HG02623 (cell line): ENCODE data around the gene GPC1.
"Not testable (repeated sequence)": the region's sequence is repeated elsewhere in the genome, so short reads cannot be mapped to it uniquely, and the experiment has no call there.

Source experiments
- ATAC-seq: cut with Tn5 transposase; IDR thresholded peaks from one replicate; pipeline ENCODE4 v1.9.1; 2021; ENCODE audit warnings: moderate library complexity; ENCODE audit not compliant: unreplicated experiment

GPC1 gene, protein sequence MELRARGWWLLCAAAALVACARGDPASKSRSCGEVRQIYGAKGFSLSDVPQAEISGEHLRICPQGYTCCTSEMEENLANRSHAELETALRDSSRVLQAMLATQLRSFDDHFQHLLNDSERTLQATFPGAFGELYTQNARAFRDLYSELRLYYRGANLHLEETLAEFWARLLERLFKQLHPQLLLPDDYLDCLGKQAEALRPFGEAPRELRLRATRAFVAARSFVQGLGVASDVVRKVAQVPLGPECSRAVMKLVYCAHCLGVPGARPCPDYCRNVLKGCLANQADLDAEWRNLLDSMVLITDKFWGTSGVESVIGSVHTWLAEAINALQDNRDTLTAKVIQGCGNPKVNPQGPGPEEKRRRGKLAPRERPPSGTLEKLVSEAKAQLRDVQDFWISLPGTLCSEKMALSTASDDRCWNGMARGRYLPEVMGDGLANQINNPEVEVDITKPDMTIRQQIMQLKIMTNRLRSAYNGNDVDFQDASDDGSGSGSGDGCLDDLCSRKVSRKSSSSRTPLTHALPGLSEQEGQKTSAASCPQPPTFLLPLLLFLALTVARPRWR

DNA sequence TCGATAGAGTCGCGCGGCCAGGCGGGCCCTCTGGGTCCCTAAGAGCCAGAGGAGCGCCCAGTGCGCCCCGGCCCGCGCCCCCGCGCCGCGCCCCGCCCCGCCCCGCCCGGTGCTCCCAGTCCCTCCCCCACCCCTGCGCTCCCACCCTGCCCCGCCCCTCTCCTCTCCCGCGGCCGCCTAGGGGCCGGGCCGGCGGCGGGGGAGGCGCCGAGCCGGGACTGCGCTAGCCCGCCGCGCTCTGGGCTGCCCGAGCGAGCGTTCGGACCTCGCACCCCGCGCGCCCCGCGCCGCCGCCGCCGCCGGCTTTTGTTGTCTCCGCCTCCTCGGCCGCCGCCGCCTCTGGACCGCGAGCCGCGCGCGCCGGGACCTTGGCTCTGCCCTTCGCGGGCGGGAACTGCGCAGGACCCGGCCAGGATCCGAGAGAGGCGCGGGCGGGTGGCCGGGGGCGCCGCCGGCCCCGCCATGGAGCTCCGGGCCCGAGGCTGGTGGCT is at the start of gene GPC1:
TSS of gene GPC1 (plus strand) at position 207 of the 491 bp plus-strand sequence. CDS start at position 463, 256 bp downstream.
- ATAC-seq = peak; percentile 36

DNA sequence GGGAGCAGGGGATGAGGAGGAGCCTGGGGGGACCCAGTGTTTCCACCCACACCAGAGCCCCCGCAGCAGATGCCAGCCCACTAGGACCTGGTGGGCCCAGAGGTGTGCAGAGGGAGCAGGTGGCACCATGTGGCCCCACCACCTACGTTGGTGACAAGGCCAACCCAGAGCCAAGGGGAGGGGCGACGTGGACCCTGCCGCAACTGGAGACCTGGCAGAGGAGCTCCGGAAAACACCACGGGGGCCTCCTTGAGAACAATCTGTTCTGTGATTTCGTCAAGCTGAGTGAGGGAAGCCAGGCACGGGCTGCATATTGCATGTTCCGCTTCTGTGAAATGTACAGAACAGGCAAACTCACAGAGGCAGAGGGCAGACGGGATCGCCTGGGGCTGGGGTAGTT is 49.1 kb upstream of the GPC1 start:
- ATAC-seq = no peak

DNA sequence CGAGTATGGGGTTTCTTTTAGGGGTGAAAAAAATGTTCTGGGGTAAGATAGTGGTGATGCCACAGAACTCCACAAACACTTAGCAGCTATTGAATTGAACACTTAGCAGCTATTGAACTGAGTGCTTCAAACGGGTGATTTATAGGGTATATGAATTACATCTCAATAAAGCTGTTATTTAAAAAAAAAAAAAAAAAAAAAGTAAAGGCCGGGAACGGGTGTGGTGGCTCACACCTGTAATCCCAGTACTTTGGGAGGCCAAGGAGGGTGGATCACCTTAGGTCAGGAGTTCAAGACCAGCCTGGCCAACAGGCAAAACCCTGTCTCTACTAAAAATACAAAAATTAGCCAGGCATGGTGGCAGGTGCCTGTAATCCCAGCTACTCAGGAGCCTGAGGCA is 48.7 kb upstream of the GPC1 start:
- ATAC-seq = not testable (repeated sequence)

DNA sequence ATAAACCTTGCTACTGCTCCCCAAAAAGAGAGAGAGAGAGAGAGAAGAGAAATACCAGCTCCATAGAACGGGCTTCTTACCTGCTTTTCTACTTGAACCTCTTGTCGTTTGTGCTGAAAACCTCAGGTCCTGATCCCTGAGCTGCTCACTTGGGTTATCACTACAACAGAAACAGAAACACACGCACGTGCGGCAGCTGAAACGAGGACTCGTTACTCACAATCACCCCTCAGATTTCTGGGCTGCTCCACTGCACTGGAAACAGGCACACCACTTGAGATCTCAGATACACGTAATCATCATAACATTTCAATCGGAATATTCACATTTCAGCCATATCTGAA is 48.2 kb upstream of the GPC1 start:
- ATAC-seq = no peak

DNA sequence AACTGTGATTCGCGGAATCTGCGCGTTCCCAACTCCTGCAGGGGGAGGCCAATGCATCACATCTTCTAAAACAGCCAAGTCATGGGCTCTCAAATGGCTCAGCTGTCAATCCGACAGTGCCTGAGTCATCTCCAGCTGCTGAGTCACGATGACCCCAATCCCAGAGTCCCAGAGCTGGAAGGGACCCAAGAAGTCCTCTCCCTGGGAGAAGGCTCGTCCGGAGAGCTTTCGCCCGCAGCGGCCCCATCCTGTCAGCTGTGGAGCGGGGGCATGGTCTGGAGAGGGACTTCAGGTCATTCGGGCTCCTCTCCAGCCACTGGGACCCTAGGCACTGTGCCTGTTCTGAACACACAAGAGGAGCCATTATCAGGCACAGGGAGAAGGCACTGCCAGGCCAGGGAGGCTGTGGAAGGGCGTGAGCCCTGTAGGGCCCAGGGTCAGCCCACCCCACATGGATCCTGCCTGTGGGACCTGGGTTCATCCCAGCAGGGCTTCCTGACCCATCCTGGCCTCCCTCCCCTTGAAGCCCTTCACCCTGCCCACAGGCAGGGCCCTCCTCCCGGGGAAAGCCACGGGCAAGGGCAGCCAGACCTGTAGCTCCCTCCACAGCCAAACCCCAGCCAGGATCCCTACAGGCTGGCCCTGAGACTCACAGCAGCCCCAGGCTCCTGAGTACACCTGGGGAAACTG is 47.6 kb upstream of the GPC1 start:
- no peak for ATAC-seq

DNA sequence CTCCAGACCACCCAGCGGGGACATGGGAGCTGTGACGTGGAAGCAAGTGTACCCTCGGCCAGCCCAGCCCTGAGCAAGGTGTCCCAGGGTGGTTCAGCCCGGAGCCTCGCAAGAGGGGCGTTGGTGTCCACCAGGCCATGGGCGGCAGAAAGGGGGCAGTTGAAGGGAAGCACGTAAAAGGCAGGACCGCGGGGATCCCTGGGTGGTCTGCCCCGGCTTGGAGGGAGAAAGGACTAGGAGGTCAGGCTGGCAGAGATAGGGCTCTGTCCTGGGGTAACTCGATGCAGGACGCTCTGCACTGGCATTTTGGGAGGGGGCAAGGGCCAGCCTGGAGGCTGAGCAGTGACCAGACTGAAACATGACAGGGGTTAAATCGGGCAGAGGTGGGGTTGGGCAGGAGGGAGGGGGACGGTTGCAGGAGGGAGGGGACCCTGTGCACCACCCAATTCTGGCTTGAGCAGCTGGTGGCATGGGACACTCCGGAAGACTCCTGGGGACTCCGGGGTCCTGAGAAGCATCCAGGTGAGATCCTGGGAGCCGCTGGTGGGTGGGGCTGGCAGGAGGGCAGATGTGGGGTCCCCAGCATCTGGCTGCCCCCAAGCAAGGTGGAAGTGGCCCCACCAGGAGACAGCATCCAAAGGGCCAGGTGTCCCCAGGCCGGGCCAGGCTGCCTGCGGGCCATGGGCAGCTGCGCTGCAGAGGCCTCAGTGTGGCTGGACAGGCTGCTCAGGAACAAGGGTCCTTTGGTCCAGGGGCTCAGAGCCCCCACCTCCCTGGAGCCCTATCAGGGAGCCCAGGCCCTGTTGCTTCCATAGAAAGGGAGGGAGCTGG is 46.8 kb upstream of the GPC1 start:
- ATAC-seq = no peak

DNA sequence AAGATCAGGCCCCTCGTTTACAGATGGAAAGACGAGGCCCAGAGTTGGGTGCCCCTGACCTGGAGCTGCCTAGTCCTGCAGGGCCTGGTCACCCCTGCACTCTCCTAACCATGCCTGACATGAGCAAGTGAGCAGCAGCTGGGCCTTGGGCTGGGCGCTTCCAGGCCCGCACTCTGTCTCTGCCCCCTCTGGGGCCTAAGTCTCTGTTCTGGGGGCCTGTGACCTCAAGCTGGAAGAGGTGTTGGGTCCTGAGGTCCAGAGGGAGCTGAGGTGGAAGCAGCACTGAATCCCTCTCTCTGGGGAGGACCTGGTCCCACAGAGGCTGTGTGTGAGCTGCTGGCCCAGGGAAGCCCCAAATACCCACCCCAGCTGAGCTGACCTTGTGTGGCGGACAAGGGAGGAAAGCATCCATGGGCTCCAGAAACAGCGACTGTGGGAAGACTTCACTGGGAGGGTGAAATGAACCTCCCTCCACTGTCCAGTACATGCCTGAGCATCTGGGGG is 46.1 kb upstream of the GPC1 start:
- no peak for ATAC-seq

DNA sequence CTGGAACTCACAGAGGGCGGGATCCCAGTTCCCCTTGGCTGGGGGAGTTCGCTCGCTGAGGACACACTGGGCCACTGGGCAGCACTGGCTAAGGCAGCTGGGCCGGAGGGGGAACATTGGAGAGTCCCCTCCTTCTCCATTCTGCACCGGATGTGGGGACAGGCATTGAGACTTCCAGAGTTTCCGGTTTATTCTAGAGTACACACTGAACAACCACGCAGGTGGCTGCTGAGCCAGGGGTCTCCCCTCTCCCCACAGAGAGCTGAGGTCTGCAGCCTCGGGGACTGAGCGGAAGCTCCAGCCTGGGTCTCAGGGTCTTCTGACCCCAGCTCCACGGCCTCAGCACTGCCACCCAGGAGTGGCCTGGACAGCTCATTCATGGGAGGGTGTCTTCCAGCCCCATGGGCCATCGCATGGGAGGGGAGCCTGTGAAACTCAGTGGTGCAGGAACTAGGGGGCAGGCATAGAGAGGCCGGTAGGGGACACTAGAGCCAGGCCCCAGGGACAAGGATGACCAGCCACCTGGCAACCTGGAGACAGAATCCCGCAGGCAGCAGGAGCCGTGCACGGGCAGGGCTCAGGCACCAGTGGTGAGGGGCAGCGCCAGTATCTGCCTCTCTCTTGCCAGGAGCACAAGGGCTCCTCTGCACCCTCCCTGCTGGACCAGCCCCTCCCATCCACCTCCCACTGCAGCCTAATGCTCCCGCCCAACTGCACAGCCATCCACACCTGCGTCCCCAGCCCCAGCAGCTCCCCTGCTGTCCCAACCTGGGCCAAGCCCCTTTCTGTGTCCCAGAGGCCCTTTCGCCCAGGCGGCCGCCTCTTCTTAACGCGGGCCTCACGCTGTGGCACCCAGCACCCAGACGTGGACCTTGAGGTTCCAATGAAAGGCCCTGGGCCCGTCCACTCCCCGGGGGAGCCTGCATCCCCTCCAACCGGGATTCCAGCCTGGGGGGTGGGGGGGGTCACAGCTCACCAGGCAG is 45.1 kb upstream of the GPC1 start:
- ATAC-seq = no peak

DNA sequence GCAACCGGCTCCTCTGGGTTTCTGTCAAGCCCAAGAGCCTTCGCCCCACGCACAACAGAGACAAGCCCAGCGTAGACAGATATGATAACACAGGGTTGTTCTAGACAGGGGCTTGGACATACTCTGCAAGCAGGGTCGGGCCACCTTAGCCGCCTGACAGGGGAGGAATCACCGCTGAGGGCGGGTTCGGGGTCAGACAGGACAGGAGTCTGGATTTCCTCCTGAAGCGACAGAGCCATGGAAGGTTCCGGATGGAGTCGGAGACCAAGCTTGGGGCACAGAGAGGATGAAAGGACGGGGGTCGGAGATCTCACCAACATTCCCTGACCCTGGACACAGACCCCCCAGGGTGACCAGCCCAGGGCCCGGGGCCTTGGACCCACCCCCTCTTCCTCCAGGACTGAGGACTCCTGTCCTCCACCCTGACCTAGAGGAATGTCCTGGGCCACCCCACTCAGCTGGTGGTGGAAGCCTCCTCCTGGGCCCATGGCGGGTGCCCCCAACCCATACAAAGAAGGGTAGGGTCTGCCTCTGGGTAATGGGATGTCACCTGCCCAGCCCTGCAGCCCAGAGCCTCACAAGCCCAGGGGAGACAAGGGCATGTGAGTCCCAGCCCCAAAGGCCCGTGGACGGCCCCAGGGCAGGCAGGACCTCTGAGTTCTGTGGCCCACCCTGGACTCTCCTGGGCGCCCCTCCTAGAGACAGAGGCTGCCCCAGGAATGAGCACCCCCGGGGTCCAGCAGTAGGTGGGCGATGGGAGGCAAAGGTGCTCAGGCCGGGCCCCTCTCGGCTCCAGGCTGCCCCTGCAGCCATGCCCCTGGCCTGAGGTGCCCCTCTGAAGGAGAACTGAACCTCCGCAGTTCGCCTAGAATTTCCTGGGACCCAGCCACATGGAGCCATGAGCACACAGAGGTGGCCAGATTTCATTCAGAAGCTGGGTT is 44.1 kb upstream of the GPC1 start:
- ATAC-seq = no peak

DNA sequence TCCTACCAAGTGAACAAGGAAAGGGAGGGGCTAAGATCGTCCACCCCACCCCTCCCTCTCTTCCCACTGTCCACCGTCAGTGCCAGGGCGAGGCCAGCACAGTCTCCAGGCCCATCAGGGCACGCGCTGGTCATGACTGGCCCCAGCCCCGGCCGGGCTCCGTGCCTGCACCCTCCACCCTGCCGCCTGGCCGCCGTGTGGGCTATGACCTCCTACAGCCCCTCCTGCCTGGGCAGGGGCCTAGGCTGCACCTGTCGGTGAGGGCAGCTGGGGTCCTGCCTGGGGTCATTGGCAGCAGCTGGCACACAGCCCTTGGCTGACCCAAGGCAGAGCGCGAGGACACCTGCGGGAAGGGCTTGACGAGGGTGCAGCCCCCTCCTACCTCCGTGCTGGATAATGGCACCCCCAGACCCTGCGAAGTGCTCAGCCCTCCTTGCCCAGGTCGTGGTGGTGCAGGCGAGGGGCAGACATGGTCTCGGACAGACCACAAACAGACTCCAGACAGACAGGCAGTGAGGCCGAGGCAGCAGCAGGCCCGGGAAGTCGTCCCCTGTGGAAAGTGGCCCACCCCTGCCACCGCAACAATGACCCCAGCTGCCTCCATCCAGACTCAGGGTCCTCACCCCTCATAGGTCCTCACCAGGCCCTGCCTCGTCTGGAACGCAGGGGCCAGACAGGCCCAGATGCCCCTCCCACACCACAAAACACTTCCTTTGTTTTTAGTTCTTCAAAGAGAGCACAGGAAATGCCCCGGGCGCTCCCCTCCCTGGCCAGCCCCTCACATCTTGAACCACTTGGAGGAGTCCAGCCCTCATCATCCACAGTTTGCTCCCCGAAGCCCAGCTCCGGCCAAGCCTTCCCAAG is 43.1 kb upstream of the GPC1 start:
- no peak for ATAC-seq

DNA sequence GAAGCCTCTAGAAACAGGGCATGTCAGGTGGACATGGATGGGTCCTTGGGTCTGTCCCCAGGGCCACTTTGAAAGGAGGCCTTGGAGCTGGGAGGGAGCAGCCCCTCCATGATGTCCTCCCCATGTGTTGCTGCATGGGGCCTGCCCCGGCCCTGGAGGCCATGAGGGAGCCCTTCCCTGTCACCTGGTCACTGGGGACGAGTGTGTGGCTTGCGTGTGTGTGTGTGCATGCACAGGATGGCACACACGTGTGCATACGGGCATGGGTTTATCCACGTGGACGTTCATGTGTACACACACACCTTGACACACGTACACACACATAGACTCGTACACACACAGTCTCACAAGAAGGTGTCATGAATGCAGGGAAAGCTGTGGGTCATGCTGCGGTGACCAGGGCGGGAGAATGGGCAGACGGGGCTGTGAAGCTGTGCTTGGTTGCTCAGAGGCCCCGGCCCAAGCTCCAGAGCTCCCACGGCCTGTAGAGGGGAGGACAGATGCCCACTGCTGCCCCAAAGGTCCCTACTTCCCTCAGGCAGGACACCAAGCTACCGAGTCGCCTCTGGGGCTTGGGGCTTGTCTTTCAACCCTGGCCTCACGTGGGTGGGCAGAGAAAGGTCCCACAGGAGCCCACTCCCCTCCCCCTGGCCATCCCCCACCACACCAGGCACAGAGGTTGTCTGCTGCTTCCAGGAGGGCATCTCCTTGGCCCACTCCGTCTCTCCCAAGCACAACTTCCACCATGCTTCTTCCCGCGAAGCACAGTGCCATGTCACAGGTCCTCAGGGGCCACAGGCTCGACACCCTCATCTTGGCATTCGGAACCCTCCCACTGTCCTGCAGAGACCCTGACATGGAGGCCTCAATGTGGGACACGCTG is 42.3 kb upstream of the GPC1 start:
- ATAC-seq = no peak

DNA sequence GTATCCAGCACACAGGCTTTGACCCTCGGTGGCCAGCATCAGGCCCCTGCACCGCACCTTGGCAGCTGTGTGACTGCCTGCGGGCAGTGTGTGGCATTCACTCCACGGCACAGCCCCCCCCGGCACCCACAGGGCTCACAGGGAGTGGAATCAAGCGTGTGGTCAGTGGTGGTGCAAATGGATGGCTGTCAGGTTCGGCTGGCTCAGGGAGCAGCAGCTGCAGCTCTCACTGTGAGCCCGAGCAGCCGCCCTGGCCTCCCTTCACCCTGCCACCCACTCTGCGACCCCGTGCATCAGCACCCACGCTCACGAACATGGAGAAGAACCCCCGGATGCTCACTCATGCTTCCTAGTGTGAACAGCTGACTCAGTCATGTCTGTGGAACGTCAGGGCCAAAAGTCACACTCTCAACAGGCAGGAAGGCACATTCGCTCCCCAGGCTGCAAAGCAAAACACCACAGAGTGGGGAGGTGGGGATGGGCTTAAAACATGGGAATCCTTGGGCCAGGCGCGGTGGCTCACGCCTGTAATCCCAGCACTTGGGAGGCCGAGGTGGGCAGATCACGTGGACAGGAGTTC is 41.5 kb upstream of the GPC1 start:
- ATAC-seq = no peak

DNA sequence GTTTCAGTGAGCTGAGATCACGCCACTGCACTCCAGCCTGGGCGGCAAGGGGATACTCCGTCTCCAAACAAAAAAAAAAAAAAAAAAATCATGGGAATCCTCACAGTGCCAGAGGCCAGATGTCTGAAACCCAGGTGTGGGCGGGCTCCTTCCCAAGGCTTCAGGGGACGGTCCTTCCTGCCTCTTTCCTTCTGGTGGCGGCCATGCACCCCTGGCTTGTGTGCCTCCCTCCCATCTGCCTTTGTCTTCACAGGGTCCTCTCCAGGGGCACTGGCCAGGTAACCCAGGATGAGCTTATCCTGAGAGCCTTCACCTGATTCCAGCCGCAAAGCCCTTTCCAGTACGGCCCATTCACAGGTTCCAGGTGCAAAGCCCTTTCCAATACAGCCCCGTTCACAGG is 40.9 kb upstream of the GPC1 start:
- ATAC-seq = no peak

DNA sequence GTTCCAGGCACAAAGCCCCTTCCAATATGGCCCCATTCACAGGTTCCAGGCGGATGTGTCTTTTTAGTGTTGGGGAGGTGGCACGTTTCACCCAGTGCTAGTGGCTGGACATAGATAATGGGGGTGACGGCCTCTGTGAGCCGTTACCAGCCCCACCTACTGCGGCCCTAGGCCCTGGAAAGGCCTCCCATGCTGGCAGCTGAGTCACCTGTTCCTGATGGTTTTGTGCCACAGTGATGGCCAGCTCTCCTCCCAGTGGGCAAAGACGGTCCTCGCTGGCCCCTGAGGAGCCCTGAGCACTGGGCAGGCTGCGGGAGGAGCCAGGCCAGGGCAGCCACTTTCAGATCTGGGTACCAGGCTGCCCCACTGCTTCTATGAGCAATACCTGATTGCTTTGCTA is 40.0 kb upstream of the GPC1 start:
- ATAC-seq = no peak

DNA sequence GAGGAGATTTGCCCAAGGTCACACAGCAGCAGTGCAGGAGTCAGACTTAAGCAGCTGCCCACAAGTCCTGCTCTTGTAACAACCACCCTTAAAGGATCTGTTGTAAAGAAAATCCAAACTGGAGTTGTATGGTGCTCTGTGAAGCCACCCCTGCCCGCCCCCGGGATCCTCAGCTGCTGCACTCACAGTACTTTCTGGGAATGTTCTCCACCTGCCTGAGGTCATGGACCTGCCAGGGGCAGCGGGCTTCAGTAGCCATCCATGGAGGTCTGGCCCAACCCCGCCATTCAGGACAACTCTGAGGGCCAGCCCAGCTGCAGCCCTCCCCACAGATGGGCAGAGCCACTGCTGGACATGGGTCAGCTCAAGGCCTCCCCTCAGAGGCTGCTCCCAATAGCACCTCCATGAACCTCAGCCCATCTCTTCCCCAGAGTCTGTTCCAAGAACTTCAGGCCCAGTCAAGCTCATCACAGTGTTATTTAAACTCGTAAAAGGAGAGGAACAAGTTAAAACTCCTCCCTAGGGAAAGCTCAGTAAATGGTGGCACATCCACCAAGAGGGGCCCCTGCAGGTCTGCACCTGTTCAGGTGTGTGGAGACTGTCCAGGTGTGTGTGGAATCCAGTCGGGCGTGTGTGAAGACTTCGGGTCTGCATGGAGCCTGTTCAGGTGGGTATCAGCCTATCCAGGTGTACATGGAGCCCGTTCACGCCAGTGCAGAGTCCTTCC is 39.4 kb upstream of the GPC1 start:
- no peak for ATAC-seq
